Subcutaneous adipose tissue (tissue), 4 donors: ENCODE results near the gene LRRC18. TPM values are rescaled to one million over a fixed set of nuclear protein-coding genes. Genes with fewer than 3 reads are reported as not detected.

Experiments
- total RNA-seq, 4 donors: library from RNA; depleted of rRNA; stranded (reverse); fragments of >200 nt; gene quantifications; one replicate each; pipeline ENCODE4 v1.1.0, GENCODE V29; 2016
- TF ChIP-seq, protein P1 (sequence below): fragments of 450-650 bp; IDR thresholded peaks from one replicate; pipeline ENCODE4 v1.5.1; 2016; ENCODE audit warnings: low read depth, mild to moderate bottlenecking, control low read depth, antibody characterized with exemption, moderate library complexity

LRRC18 gene
- total RNA-seq, 4 donors from 2014 or later: not detected

GRCh38 chr10:48946332-48946731 lies 6.7 kb upstream of the LRRC18 start:
- TF ChIP-seq, protein P1, sequence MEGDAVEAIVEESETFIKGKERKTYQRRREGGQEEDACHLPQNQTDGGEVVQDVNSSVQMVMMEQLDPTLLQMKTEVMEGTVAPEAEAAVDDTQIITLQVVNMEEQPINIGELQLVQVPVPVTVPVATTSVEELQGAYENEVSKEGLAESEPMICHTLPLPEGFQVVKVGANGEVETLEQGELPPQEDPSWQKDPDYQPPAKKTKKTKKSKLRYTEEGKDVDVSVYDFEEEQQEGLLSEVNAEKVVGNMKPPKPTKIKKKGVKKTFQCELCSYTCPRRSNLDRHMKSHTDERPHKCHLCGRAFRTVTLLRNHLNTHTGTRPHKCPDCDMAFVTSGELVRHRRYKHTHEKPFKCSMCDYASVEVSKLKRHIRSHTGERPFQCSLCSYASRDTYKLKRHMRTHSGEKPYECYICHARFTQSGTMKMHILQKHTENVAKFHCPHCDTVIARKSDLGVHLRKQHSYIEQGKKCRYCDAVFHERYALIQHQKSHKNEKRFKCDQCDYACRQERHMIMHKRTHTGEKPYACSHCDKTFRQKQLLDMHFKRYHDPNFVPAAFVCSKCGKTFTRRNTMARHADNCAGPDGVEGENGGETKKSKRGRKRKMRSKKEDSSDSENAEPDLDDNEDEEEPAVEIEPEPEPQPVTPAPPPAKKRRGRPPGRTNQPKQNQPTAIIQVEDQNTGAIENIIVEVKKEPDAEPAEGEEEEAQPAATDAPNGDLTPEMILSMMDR: no peak

DNA sequence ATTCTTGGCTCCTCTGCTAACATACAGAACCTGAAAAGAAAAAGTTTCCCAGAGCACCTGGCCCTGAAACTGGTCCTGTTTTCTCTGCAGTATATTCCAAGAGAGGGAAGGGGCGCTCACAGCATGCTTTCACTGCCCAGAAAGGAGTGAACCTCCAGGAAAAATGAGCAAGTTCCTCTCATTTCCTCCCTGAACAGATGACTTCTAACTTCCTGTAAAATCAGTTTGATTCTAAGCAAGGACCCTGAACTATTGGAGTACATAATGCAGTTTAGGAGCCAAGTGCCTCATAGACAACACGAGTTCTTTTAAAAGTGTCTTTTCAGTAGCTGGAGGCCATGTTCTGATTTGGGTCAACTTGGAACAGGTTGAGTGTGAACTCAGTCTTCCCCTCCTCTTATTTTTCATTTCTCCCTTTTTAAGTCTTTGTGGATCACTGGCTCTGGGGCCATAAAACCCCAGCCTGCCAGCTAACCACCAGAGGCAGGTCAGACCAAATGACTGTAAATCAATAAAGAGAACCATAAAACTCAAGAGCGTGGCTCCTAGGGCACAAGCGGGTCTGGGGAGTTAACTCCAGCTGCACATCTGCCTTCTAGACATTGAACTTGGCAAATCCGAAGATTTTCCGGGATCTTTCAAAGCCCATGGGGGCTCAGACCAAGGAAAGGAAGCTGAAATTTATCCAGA lies 5.9 kb upstream of the LRRC18 start:
- TF ChIP-seq, protein P1: no peak

- TF ChIP-seq, protein P1: no peak
Measured at GRCh38 chr10:48944171-48944570, 4.5 kb upstream of the LRRC18 start.

GRCh38 chr10:48943096-48943495 lies 3.5 kb upstream of the LRRC18 start:
- TF ChIP-seq, protein P1: no peak

- TF ChIP-seq, protein P1: no peak
Measured at GRCh38 chr10:48941427-48942075, 1.9 kb upstream of the LRRC18 start.

DNA sequence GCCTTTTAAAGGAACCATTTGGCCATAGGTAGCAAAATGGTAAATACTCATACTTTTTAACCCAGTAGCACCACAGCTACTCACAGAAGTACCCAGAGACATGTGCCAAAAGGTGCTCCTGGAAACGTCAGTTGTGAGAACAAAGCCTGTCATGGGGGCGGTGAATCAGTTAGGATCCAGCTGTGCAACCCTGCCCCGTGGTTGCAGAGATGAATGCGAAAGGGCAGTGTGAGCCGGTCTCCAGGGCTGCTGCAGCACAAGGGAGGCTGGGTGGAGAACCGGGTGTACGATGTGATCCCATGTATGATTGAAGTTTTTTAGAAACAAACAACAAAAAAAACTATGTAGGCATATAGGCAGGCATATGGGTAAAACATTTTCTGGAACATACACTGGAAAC lies 1.3 kb upstream of the LRRC18 start:
- TF ChIP-seq, protein P1: no peak

- TF ChIP-seq, protein P1: no peak
Measured at GRCh38 chr10:48940372-48940771, 732 bp upstream of the LRRC18 start.
